Measurements from ENCODE around the gene SCYGR5.

SCYGR5 gene

DNA sequence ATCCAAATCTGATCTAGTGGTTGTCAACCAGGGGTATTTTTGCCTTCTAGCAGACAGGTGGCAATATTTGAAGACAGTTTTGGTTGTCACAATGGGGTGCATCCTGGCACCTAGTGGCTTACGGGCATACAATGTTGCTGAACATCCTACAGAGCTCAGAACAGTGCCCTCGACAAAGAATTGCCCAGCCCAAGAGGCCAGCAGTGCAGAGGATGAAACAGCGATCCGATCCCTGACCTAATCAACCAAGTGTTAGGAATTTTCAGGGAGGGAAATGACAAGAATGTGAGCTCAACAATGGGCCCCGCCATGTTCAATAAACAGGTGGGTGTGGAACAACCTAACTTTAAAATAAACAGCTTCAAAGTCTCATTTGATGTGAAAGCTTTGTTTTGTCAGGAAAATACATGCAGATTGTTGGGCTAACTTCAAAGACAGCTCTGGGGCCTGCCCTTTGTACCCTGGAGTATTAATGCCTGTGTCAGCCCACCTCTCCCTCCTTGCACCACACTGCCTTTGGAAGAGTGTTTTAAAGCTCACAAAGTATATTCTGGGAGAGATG, 22.5 kb upstream of the SCYGR5 start:
- H3K27me3 ChIP-seq = no peaks in the 10 kb centered on the region

DNA sequence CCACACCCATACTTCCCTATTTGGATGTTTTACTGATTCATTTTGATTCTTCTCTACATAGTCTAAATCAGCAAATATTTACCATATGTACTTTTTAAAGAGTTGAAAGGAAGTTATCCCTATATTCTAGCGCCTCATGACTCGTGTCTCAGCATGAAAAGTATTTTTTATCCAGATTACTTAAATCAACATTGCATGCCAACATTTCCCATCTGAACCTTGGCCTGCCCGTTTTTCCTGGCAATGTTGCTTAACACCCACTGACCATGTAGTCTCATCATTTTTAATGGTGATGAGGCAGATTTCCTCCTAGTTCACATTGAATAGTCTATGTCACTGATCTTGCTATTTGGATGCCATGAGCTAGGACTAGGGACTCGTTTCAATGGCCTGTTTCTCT, 13.2 kb upstream of the SCYGR5 start:
- Histone ChIP-seq H3K27me3 (peaks cover 16% of the 10 kb centered on the region), H3K36me3 (no peaks in the 10 kb centered on the region), H3K4me3 (ENCODE audit: low read depth in 1 of 2, low read length in 1 of 2) (no peak overlapping the region), H3K27ac (no peak overlapping the region), H3K9me3 (no peaks in the 10 kb centered on the region), H3K4me1 (ENCODE audit: control insufficient read depth in 1 of 2, insufficient read depth in 1 of 2, low read depth in 1 of 2, low read length in 1 of 2) (no peaks in the 10 kb centered on the region)
- TF ChIP-seq, protein P1, sequence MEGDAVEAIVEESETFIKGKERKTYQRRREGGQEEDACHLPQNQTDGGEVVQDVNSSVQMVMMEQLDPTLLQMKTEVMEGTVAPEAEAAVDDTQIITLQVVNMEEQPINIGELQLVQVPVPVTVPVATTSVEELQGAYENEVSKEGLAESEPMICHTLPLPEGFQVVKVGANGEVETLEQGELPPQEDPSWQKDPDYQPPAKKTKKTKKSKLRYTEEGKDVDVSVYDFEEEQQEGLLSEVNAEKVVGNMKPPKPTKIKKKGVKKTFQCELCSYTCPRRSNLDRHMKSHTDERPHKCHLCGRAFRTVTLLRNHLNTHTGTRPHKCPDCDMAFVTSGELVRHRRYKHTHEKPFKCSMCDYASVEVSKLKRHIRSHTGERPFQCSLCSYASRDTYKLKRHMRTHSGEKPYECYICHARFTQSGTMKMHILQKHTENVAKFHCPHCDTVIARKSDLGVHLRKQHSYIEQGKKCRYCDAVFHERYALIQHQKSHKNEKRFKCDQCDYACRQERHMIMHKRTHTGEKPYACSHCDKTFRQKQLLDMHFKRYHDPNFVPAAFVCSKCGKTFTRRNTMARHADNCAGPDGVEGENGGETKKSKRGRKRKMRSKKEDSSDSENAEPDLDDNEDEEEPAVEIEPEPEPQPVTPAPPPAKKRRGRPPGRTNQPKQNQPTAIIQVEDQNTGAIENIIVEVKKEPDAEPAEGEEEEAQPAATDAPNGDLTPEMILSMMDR (IDR thresholded peaks at IDR 0.05) = no peak

More for the DNA sequence above, 22.5 kb upstream of the SCYGR5 start:
- Histone ChIP-seq H3K36me3 (no peaks in the 10 kb centered on the region), H3K4me3 (ENCODE audit: low read depth in 1 of 2, low read length in 1 of 2) (no peak overlapping the region), H3K27ac (no peak overlapping the region), H3K4me1 (ENCODE audit: control insufficient read depth in 1 of 2, insufficient read depth in 1 of 2, low read depth in 1 of 2, low read length in 1 of 2) (no peaks in the 10 kb centered on the region), H3K9me3 (no peaks in the 10 kb centered on the region)
- TF ChIP-seq, protein P1 (IDR thresholded peaks at IDR 0.05) = no peak

DNA sequence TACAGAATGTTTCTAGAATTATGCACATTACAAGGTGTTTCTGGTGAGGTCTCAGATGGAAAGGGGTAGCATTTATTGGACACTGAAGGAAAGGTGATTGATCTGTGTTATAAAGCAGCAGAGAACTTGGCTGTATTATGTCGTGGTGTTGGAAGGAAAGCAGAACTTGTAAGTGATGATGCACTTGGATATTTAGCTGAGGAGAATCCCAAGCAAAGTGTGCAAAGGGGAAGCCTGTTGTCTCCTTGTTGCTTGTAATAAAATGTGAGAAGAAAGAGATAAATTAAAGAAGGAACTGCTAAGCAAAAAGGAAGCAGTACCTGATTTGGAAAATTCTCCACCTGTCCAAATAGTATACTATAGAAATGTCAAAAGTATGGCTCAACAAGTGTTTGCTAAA, 12.2 kb upstream of the SCYGR5 start:
- Histone ChIP-seq H3K4me3 (ENCODE audit: low read depth in 1 of 2, low read length in 1 of 2) (no peak overlapping the region), H3K9me3 (no peaks in the 10 kb centered on the region), H3K4me1 (ENCODE audit: control insufficient read depth in 1 of 2, insufficient read depth in 1 of 2, low read depth in 1 of 2, low read length in 1 of 2) (no peaks in the 10 kb centered on the region), H3K27me3 (peaks cover 16% of the 10 kb centered on the region), H3K27ac (no peak overlapping the region), H3K36me3 (no peaks in the 10 kb centered on the region)
- TF ChIP-seq, protein P1 (IDR thresholded peaks at IDR 0.05) = no peak

DNA sequence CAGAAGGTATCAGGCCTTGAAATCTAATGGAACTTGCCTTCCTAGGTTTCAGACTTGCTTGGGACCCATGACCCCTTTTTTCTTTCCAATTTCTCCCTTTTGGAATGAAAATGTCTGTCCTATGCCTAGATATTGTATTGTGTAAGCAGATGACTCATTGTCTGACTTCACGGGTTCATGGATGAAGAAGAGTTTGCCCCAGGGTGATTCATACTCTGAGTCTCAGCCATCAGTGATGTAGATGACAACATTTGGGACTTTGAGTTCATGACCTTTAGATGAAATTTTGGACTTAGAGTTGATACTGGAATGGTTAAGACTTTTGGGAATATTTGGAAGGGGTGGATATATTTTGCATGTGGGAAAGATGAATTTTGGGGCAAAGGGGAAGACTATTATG, 11.2 kb upstream of the SCYGR5 start:
- Histone ChIP-seq H3K27ac (no peak overlapping the region), H3K4me3 (ENCODE audit: low read depth in 1 of 2, low read length in 1 of 2) (no peak overlapping the region), H3K27me3 (peaks cover 13% of the 10 kb centered on the region), H3K4me1 (ENCODE audit: control insufficient read depth in 1 of 2, insufficient read depth in 1 of 2, low read depth in 1 of 2, low read length in 1 of 2) (no peaks in the 10 kb centered on the region), H3K36me3 (no peaks in the 10 kb centered on the region), H3K9me3 (no peaks in the 10 kb centered on the region)
- TF ChIP-seq, protein P1 (IDR thresholded peaks at IDR 0.05) = no peak

DNA sequence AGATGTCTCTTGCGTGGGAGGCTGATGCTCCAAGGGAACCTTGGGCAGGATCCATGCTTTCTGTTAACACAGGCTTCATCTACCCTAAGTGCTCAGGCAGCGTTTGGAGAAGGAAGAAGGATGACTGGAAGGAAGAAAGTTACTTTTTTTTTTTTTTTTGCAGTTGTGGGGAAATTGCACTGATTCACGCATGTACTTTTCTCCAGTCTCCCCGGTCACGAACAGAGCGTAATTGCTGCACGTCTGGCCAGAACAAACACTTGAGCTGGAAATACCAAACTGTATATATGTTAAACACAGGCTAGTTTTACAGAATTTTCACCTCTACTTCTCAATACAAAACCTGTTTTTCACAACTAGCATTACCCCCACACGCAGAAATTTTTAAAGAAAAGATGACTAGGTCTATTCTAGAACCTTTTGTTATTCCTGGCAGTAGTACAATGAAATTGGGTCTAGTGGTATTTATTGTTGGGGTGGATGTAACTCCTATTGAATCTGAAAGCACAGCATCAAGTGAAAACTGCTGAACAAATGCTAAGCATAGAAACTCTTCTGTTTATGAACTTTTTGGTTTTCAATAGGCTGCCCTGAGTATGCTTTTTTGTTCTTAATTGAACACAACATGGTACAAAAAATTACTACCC, 9.3 kb upstream of the SCYGR5 start:
- Histone ChIP-seq H3K27ac (no peak overlapping the region), H3K9me3 (no peaks in the 10 kb centered on the region), H3K36me3 (no peaks in the 10 kb centered on the region), H3K27me3 (peaks cover 19% of the 10 kb centered on the region), H3K4me3 (ENCODE audit: low read depth in 1 of 2, low read length in 1 of 2) (no peak overlapping the region), H3K4me1 (ENCODE audit: control insufficient read depth in 1 of 2, insufficient read depth in 1 of 2, low read depth in 1 of 2, low read length in 1 of 2) (no peaks in the 10 kb centered on the region)
- TF ChIP-seq, protein P1 (IDR thresholded peaks at IDR 0.05) = no peak
